HG03571 (cell line): Measurements from ENCODE around the gene GSC2.

Experiments used
- ATAC-seq: cut with Tn5 transposase; IDR thresholded peaks from one replicate; pipeline ENCODE4 v1.9.1; 2021; ENCODE audit not compliant: unreplicated experiment

Gene GSC2

GRCh38 chr22:19178657-19179496, 28.8 kb upstream of the GSC2 start, which contains the start of gene SLC25A1:
Gene SLC25A1 (minus strand): TSS chr22:19178736. CDS start chr22:19178673, 63 bp downstream.
- peak; percentile 46 for ATAC-seq

GRCh38 chr22:19178065-19178656, 28.1 kb upstream of the GSC2 start:
- peak; percentile 32 for ATAC-seq

- no peak for ATAC-seq
Measured at GRCh38 chr22:19177164-19178064, 27.3 kb upstream of the GSC2 start.

GRCh38 chr22:19176732-19177131, 26.6 kb upstream of the GSC2 start:
- ATAC-seq, result no peak

- no peak for ATAC-seq
Measured at GRCh38 chr22:19176175-19176643, 26.1 kb upstream of the GSC2 start.

GRCh38 chr22:19175602-19176174, 25.6 kb upstream of the GSC2 start:
- no peak for ATAC-seq

- no peak for ATAC-seq
Measured at GRCh38 chr22:19175026-19175601, 25.0 kb upstream of the GSC2 start.

GRCh38 chr22:19174106-19175025, 24.3 kb upstream of the GSC2 start:
- no peak for ATAC-seq

- ATAC-seq, result no peak
Measured at GRCh38 chr22:19173047-19174035, 23.2 kb upstream of the GSC2 start.

GRCh38 chr22:19172213-19173046, 22.3 kb upstream of the GSC2 start:
- no peak for ATAC-seq

- no peak for ATAC-seq
Measured at GRCh38 chr22:19169947-19170318, 19.8 kb upstream of the GSC2 start.

GRCh38 chr22:19169002-19169946, 19.2 kb upstream of the GSC2 start:
- ATAC-seq, result no peak

- no peak for ATAC-seq
Measured at GRCh38 chr22:19168088-19168890, 18.2 kb upstream of the GSC2 start.

- no peak for ATAC-seq
Measured at GRCh38 chr22:19167106-19167869, 17.2 kb upstream of the GSC2 start.

GRCh38 chr22:19166421-19166820, 16.3 kb upstream of the GSC2 start:
- ATAC-seq, result no peak
